Endothelial cell of umbilical vein (primary cell): Measurements from ENCODE around the gene PXMP4.

ENCODE experiments used
- CTCF ChIP-seq, 2 donors: IDR thresholded peaks; 1 replicate in 1 of 2; 2 replicates in 1 of 2; pipeline ENCODE4 v1.5.1; 2011; ENCODE audit warnings: low read length in 2 of 2, mild to moderate bottlenecking in 2 of 2, moderate library complexity in 2 of 2, control low read depth in 1 of 2, inconsistent platforms in 1 of 2, low read depth in 1 of 2; ENCODE audit not compliant: insufficient read depth in 1 of 2; ENCODE audit errors: extremely low read depth in 1 of 2
- EZH2 ChIP-seq: IDR thresholded peaks from 2 replicates; pipeline ENCODE4 v1.6.1; 2012; ENCODE audit warnings: borderline replicate concordance, low read depth, mild to moderate bottlenecking, moderate library complexity, low read length, inconsistent platforms; ENCODE audit not compliant: severe bottlenecking
- FOS ChIP-seq: IDR thresholded peaks from 2 replicates; pipeline ENCODE4 v1.6.1; 2011; ENCODE audit warnings: mild to moderate bottlenecking, low read length, moderate library complexity, borderline replicate concordance; ENCODE audit not compliant: insufficient read depth
- JUN ChIP-seq: IDR thresholded peaks from 2 replicates; pipeline ENCODE4 v1.6.1; 2011; ENCODE audit warnings: borderline replicate concordance, low read depth; ENCODE audit not compliant: insufficient read length, insufficient read depth
- MAX ChIP-seq: IDR thresholded peaks from 2 replicates; pipeline ENCODE4 v1.6.1; 2011; ENCODE audit not compliant: insufficient read depth, insufficient read length
- MYC ChIP-seq: IDR thresholded peaks from one replicate; pipeline ENCODE4 v1.6.1; 2011; ENCODE audit warnings: mild to moderate bottlenecking, low read depth, low read length
- POLR2A ChIP-seq: IDR thresholded peaks from 2 replicates; pipeline ENCODE4 v1.6.1; 2012; ENCODE audit warnings: low read depth, mild to moderate bottlenecking, control low read depth, low read length
- POLR2AphosphoS5 ChIP-seq: IDR thresholded peaks from 2 replicates; pipeline ENCODE4 v1.6.1; 2012; ENCODE audit warnings: low read depth, mild to moderate bottlenecking, control low read depth, low read length, moderate library complexity; ENCODE audit not compliant: insufficient read depth

GRCh38 chr20:33703498-33704137 lies 16.5 kb downstream of the PXMP4 start:
- TF ChIP-seq CTCF (IDR thresholded peaks at IDR 0.05; ENCODE audit: extremely low read depth in 1 of 2, insufficient read depth in 1 of 2, low read depth in 1 of 2, low read length in 2 of 2) (no peak), EZH2 (no peak), FOS (no peak), POLR2AphosphoS5 (no peak), POLR2A (no peak), MAX (no peak), JUN (no peak), MYC (no peak)
